Ramos (cell line): ENCODE results near the gene ZBTB44.
"Not testable (repeated sequence)": the region's sequence is repeated elsewhere in the genome, so short reads cannot be mapped to it uniquely, and the experiment has no call there.

Source experiments
- in situ Hi-C: fragments of 300-500 bp; cut with MboI; formaldehyde crosslinking; loops from one replicate; pipeline ENCODE4 v1.14.3; 2022; ENCODE audit warnings: low sequenced_read_pairs; ENCODE audit not compliant: unreplicated experiment

Gene ZBTB44

GRCh38 chr11:130314750-130315285 lies at the start of gene ZBTB44:
ZBTB44 (minus strand) TSS chr11:130314917; CDS start chr11:130261873, 53,044 bp downstream.
- in situ Hi-C loops: no loop called here

GRCh38 chr11:130359419-130359818 lies 44.7 kb upstream of the ZBTB44 start:
- in situ Hi-C loops: no loop called here

GRCh38 chr11:130358398-130358797 lies 43.7 kb upstream of the ZBTB44 start:
- in situ Hi-C loops: no loop called here

DNA sequence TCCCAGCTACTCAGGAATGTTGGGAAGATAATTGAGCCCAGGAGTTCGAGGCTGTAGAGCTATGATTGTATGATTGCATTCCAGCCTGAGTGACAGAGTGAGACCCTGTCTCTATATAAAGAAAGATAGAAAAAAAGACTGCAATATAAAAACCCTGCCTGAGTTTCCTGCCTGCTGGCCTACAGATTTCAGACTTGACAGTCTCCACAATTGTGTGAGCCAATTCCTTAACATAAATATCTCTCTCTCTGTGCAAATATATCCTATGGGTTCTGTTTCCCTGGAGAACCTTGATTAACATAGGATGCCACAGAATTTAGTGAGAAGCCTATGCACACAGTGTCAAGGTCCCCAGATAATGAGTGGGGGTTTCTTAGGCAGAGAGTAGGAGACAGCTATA lies 32.5 kb upstream of the ZBTB44 start:
- in situ Hi-C loops: no loop called here

DNA sequence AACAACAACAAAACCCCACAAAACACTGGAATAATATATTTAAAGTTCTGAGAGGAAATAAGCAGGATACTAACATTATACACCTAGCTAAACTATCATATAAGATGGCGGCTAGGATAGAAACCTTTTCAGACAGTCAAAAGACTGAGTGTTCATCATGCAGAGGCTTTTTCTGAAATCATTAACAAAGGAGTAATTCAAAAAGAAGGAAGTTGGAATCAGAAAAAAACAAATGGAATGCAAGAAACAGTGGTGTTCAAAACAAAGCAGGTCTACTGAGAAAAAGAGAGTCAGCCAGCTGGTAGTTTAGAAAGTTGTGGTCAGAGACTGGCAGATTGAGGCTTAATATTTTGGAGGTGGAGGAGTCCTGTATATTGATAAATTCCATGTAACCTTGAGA lies 30.1 kb upstream of the ZBTB44 start:
- in situ Hi-C loops: no loop called here

DNA sequence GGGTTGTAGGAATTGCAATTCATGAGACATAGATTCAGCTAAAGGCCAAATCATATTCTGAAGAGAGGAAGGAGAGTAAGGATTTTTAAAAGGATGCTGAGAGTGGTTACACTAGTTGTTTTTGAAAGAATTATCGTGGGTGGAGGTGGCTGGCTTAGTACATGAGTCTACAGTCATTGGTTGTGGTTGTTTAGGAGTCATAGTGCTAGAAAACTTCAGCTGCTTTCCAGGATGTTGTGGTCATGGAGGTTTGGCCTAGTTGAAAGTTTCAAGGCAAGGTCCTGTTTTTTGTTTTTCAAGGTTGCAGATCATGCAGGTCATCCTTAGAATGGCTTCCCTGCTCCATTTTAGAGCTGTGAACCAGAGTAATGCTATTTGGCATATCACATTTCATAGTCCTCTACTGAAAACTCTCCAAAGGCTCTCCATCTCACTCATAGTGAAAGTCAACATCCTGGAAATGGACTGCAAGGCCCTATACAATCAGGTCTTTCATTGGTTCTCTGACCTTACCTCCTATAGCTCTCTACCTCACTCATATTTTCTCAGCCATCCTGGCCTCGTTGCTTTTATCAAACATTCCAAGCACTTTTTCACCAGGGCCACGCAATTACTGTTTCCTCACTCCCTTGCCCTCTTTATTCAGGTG lies 26.1 kb upstream of the ZBTB44 start:
- in situ Hi-C loops: no loop called here

DNA sequence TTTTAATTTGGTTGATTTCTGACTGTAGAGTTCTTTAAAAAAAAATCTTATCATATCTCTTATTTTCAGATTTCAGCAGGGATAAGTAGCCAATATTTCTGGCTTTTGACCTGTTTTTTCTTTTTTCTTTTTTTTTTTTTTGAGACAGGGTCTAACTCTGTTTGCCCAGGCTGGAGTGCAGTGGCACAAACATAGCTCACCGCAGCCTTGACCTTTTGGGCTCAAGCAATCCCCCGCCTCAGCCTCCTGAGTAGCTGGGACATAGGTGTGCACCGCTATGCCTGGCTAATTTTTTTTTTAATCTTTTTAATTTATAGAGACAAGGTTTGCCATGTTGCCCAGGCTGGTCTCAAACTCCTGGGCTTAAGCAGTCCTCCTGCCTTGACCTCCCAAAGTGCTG lies 23.9 kb upstream of the ZBTB44 start:
- in situ Hi-C loops: no loop called here

DNA sequence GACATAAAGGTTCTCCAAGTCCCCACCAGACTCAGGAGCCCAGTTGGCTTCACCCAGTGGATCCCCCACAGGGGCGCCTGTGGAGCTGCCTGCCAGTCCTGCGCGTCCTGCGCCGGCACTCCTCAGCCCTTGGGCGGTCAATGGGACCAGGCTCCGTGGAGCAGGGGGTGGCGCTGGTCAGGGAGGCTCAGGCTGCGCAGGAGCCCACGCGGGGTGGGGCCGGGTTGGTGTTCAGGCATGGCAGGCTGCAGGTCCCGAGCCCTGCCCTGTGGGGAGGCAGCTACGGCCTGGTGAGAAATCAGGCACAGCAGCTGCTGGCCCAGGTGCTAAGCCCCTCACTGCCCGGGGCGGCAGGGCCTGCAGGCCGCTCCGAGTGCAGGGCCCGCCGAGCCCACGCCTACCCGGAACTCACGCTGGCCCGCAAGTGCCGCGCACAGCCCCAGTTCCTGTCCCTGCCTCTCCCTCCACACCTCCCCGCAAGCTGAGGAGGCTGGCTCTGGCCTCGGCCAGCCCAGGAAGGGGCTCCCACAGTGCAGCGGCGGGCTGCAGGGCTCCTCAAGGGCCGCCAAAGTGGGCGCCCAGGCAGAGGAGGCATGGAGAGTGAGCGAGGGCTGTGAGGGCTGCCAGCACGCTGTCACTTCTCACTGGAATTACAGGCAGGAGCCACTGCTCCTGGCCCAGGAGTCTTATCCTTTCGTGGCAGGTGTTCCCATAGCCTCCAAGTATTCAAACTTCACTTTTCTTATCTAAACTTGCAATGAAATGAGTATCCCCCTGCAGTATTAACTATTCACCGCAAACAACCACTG lies 22.8 kb upstream of the ZBTB44 start:
- in situ Hi-C loops: no loop called here

DNA sequence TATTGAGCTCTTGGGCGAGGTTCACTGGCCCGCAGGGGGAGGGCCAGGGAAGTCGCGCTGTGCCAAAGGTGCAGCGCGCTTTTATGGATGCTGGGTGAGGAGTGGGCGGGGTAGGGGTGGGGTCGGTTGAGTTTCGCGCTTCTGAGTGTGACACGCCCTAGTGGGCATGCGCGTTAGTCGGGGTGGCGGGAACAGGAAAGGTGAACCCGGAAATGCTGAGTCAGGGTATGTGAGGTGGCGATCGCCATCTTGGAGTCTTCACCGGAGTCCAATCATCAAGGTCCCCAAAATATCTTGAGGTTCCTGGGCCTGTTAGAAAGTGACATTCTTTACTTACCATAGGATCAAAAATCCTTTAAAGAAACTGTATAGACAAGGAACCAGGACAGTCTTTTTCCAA lies 16.7 kb upstream of the ZBTB44 start:
- in situ Hi-C loops: not testable (repeated sequence)

DNA sequence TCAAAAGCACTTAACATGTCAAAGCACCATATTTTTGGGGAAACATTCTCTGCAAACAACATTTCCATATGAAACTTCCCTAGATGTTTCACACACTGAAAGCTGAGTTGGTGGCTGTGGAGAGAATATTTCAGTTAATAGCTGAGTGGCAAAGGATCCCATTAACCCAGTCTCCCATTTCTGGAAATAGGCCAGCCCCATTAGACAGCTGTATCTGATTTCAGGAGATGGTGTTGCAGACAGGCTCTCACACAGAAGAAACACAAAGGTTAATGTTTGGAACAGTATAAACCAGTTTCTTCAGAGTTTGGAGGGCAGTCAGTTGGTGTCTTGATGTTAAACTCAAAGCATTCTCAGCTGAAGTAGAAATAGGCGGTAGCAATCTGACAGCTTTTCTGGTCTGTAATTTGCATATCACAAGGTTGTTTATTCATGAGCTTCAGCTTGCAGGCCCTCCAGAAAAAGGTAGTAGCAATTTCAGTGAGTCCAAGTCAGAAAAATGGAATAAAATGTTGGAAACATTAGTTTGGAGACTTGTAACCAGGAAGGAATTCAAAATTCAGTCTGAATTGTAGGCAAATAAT lies 15.5 kb upstream of the ZBTB44 start:
- in situ Hi-C loops: no loop called here

DNA sequence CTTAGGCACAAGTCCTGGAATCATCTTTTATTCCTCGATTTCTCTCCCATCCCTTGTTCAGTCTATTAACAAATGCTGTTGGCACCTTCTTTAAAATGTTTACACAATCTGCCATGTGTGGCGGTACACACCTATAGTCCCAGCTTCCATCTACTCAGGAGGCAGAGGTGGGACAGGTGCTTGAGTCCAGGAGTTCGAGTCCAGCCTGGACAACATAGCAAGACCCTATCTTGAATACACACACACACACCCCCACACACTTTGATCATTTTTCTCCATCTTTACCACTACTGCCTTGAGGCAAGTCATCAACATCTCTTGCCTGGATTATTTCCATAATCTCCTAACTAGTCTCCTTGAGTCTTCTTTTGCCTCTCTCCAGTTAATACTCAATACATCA lies 13.7 kb upstream of the ZBTB44 start:
- in situ Hi-C loops: no loop called here

DNA sequence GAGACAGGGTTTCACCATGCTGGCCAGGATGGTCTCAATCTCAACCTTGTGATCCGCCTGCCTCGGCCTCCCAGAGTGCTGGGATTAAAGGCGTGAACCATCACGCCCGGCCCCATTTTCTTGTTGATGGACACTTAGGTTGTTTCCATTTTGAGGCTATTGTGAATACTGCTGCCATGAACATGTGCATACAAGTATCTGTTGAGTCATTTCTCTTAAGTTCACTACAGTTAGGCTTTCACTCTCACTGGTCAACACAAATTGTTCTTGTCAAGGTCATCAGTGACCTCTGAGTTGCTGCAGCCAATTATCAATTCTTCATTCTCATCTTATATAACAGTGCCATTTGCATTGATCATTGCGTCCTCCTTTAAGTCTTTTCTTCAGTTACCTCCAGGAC lies 13.0 kb upstream of the ZBTB44 start:
- in situ Hi-C loops: no loop called here

DNA sequence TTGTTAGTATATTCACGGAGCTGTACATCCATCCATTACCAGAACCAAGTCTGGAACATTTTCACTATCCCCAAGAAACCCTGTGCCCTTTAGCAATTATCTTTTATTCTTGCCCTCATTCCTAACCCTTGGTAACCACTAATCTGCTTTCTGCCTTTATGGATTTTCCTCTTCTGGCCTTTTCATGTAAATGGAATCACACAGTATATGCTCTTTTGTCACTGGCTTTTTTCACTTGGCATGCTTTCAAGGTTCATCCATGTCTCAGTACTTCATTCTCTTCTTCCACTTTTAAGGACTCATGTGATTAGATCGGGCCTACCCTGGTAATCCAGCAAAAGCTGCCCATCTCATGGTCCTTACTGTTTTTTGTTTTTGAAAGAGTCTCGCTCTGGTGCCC lies 11.0 kb upstream of the ZBTB44 start:
- in situ Hi-C loops: no loop called here

DNA sequence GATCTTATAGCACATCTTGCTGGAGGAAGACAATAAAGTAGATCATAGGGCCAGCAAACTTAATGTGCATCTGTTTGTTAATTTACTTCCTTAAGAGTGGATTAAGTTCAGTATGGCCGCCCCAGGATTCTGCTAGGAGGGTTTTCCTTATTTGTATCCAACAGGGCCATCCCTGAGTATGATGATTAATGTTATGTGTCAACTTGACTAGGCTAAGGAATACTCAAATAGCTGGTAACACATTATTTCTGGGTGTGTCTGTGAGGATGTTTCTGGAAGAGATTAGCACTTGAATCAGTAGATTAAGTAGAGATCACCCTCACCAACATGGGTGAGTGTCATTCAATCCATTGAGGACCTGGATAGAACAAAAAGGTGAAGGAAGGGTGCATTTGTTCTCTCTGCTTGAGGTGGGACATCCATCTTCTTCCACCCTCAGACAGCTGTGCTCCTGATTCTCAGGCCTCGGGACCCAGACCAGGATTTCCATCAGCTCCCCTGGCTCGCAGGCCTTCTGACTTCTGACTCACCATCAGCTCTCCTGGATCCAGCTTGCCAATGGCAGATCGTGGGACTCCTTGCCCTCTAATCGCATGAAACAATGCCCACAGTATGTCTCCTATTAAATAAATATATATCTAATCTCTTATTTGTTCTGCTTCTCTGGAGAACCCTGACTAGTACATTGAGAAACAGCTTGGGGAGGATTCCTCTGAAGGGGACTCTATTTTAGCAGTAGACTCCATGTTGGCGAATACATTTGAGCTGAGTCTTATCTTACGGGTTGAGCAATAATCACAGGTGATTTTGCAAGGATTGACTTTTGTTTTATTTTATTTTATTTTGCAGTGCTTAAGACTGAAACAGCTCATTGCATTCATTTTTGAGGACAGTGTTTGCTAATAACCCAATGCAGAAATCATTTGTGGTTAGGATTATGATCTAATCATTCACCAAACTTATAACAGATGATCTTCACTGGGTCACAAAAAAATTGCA lies 9.0 kb upstream of the ZBTB44 start:
- in situ Hi-C loops: no loop called here

GRCh38 chr11:130322126-130322525 lies 7.4 kb upstream of the ZBTB44 start:
- in situ Hi-C loops: no loop called here

DNA sequence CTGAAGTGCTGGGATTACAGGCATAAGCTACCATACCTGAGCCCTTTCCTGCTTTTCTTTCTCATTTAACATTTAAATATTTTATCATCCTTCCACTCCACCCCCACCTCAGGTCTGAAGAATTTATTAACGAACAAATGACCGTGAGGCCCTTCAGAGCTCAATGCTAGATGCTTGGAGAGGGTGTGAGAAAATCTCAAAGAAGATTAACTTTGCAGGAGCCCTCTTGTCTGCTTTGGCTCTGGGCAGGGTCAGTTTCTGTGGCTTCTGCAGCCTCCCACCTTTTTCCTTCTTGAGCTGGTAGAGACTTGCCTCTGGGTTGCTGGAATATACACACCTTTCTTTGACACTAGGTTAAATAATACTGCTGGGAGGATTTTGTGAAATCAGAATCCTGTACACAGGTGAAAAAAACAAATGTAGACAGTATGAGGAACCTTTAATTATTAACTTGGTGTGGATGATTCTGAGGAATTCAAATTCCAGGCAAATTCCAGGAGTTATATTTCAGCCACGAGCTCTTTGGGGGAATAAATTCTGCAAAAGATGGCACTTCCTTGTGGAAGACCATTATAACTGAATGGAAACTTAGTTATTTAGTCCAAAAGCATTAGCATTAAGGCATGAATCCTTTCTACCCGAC lies 3.4 kb upstream of the ZBTB44 start:
- in situ Hi-C loops: no loop called here

DNA sequence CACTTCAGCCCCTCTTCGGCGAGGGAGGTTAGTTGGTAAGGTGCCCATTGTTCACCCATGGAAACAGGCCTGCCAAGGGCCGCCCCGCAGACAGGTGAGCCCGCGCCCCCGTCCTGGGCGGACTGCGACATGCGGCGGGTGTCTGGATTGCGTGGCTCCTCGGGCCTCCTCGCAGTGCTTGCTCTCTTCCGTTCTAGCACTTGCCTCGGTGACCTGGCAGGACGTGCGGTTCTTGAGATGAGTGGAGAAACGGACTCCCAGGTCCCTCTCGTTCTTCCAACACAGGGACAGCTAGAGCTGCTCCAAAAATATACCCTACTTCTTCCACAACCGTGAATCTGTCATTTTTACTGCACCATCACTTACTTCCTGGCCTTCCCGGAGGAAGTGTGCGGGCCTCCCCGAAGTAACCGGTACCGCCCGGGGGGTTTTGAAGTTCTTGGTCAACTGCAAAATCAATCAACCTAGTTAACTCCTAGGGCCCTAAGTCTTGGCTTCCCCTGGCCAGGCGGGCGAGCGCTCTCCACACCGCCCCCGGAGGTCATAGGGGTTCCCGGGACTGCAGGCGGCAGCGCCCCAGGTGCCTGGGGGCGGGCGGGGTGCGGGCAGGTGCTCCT lies 745 bp upstream of the ZBTB44 start:
- in situ Hi-C loops: no loop called here

- in situ Hi-C loops: no loop called here
Measured at GRCh38 chr11:130314184-130314749, 450 bp downstream of the ZBTB44 start.
